HG03439 (cell line): ENCODE measurements around the gene FAM163B.

Source experiments
- ATAC-seq: cut with Tn5 transposase; IDR thresholded peaks from one replicate; pipeline ENCODE4 v1.9.1; 2021; ENCODE audit warnings: mild to moderate bottlenecking, moderate library complexity; ENCODE audit not compliant: unreplicated experiment

FAM163B gene

GRCh38 chr9:133551446-133551845, 57.7 kb downstream of the FAM163B start:
- ATAC-seq = no peak

- ATAC-seq = no peak
Observed at GRCh38 chr9:133547116-133547515, 62.1 kb downstream of the FAM163B start.

GRCh38 chr9:133546287-133546680, 62.9 kb downstream of the FAM163B start:
- ATAC-seq = no peak

GRCh38 chr9:133545494-133546286, 63.5 kb downstream of the FAM163B start:
- no peak for ATAC-seq

GRCh38 chr9:133543772-133544467, 65.3 kb downstream of the FAM163B start:
- ATAC-seq = no peak

GRCh38 chr9:133542002-133542401, 67.2 kb downstream of the FAM163B start:
- no peak for ATAC-seq

- no peak for ATAC-seq
Observed at GRCh38 chr9:133540698-133541025, 68.5 kb downstream of the FAM163B start.

- ATAC-seq = no peak
Observed at GRCh38 chr9:133539991-133540697, 69.0 kb downstream of the FAM163B start.

GRCh38 chr9:133538851-133539833, 70.0 kb downstream of the FAM163B start:
- no peak for ATAC-seq

- no peak for ATAC-seq
Observed at GRCh38 chr9:133538176-133538575, 71.0 kb downstream of the FAM163B start.

GRCh38 chr9:133537257-133537656, 71.9 kb downstream of the FAM163B start:
- ATAC-seq = no peak

- no peak for ATAC-seq
Observed at GRCh38 chr9:133536536-133536935, 72.7 kb downstream of the FAM163B start.

GRCh38 chr9:133536080-133536479, 73.1 kb downstream of the FAM163B start:
- ATAC-seq = no peak

- no peak for ATAC-seq
Observed at GRCh38 chr9:133535306-133535877, 73.8 kb downstream of the FAM163B start.

- ATAC-seq = no peak
Observed at GRCh38 chr9:133534346-133535291, 74.6 kb downstream of the FAM163B start, which contains the start of gene ADAMTSL2. TSS of gene ADAMTSL2 (plus strand) at chr9:133534704. CDS start at chr9:133536713, 2,009 bp downstream.

GRCh38 chr9:133533857-133534256, 75.3 kb downstream of the FAM163B start:
- no peak for ATAC-seq

- ATAC-seq = no peak
Observed at GRCh38 chr9:133532937-133533668, 76.1 kb downstream of the FAM163B start.

GRCh38 chr9:133531293-133531692, 77.9 kb downstream of the FAM163B start:
- no peak for ATAC-seq
